Right renal cortex interstitium (tissue), 3 donors: Measurements from ENCODE around the gene CEP72. TPM values are rescaled to one million over a fixed set of nuclear protein-coding genes. Genes with fewer than 3 reads are reported as not detected.
"Not testable (repeated sequence)": the region's sequence is repeated elsewhere in the genome, so short reads cannot be mapped to it uniquely, and the experiment has no call there.

Experiments
- DNase-seq, 3 donors: peaks; one replicate each; pipeline ENCODE4 v3.0.0-alpha.2; 2013; ENCODE audit warnings: low read depth in 3 of 3, low spot score in 2 of 3
- polyA plus RNA-seq, 3 donors: library from polyadenylated mRNA; unstranded; fragments of 120-200 nt; gene quantifications; one replicate each; pipeline ENCODE4 v1.2.1, GENCODE V29; 2013; ENCODE audit not compliant: insufficient read length in 3 of 3

Gene CEP72
- polyA plus RNA-seq, 3 donors = 7.6 to 8.6 (median 7.8) TPM

- DNase-seq = no peak
Measured at GRCh38 chr5:610744-611730, 1.1 kb upstream of the CEP72 start.

- DNase-seq = no peak
Measured at GRCh38 chr5:612498-613424, 621 bp downstream of the CEP72 start.

- DNase-seq = no peak
Measured at GRCh38 chr5:616484-617039, 4.4 kb downstream of the CEP72 start.

- no peak for DNase-seq
Measured at GRCh38 chr5:617896-618295, 5.8 kb downstream of the CEP72 start.

GRCh38 chr5:618450-618849, 6.3 kb downstream of the CEP72 start:
- DNase-seq = no peak

DNA sequence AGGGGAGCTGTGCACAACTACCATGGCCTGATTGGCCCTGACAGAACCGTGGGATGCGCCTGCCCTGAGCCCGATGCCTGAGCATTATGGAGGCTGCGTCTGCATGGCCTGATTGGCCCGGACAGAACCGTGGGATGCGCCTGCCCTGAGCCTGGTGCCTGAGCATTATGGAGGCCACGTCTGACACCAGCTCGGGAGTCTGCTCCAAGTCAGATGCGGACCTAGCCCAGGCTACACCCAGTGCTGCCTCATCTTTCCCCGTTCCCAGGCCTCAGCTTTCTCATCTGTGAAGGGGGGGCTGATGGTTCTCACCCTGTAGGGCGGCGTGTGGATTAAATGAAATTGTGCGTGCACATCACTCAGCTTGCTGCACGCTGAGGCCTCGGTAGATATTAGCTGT, 7.3 kb downstream of the CEP72 start:
- no peak for DNase-seq

GRCh38 chr5:620152-620551, 8.0 kb downstream of the CEP72 start:
- no peak for DNase-seq

GRCh38 chr5:620586-621180, 8.5 kb downstream of the CEP72 start:
- DNase-seq = no peak

DNA sequence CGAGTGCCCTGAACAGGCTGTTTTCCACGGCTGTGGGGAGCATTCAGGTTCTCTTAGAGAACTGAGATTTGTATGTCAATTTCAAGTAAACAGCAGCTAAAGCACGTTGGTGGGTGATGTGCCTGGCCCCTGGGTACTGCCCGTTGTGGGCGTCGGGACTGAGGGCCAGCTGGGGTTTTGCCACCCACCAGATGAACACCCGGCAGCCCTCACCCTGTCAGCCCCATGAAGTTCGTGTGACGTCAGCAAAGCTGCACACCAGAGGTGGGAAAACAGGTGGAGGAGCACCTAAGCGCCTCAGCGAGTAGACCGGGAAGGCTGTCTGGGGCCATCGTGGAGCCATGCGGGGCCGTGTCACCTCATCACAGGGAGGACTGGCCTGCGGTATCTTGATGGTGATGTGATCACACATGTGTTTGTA, 9.2 kb downstream of the CEP72 start:
- DNase-seq = no peak

- no peak for DNase-seq
Measured at GRCh38 chr5:622359-622758, 10.2 kb downstream of the CEP72 start.

DNA sequence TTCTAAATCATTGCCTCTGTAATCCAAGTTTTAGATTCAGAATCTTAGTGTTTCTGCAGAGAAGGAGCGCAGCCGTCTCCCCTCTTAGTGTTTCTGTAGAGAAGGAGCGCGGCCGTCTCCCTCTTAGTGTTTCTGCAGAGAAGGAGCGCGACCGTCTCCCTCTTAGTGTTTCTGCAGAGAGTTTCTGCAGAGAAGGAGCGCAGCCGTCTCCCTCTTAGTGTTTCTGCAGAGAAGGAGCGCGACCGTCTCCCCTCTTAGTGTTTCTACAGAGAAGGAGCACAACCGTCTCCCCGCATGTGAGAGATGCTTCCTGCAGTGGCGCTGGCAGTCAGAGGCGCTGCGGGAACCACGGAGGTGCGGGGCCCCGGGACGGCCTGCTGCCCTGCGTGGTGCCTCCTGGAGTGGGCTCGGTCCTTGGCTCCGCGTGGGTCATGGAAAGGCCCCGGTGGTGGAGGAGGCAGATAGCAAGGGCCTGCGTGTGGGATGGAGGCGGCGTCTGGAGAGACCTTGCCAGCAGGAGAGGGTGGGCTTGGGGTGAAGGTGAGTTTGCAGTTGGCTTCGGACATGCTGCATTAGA, 10.9 kb downstream of the CEP72 start:
- DNase-seq = no peak

DNA sequence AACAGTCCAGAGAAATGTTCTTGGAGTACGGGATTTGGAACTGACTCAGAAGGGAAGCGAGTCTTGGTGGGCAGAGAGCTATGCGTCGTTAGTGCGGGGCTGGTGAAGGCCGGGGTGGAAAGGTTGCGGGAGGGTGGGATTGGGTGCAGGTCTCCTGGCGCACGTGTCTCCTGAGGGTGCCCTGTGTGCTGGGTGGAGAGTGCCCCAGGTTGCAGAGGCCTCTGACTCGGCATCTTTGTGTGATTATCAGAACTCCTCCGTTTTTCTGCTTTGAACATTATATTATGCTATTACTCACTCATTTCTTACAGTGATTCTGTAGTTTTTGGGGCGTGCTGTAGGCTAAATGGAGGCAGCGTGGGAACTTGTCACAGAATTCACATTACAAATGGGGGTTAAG, 11.4 kb downstream of the CEP72 start:
- DNase-seq = no peak

DNA sequence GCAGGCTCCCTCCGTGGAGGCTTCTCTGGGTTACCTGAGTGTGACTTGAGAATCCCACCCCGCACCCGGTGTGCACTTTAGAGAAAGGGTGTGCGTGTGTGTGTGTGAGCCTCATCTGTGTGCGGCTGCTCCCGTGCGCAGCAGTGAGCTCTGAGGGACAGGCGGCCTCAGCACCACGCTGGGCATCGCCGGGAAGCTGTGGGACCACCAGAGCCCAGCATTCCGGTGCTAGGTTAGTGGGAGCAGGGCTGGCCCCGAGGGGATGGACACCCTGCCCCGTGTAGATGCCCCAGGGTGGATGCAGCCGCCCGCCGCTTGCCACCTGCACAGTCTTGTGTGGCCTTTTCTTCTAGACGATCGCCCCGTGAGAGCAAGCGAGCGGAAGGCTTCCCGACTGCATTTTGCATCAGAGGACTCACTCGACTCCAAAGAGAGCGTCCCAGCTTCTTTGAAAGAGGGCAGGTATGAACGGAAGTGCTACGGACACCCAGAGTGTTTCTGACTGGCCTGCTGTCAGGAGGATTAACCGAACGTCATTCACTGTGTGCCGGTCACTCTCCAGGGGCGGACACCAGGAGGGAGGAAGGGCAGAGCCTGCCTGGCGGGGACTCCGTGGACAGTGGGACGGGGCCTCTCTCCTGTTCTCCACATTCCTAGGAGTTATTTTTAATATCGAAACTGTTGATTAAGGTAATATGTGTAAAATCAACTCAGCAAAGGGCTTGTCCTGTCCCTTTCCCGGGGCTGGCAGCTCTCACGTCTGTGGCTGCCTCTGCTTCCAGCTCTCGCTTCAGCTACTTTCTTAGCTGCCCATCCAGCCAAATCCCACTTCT, 12.2 kb downstream of the CEP72 start:
- DNase-seq = no peak

DNA sequence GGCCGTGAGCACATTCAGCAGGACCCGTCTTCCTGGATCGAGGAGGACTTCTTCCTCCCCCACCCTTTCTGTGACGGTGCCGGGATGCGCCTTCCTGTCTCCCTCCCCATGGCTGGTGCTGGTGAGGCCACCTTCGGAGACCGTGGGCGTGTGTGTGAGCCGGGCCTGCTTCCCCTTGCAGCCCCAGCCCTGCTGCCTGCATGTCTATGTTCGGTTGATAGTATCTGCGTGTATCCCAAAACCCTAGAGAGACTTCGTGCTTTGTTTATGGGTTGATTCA, 12.8 kb downstream of the CEP72 start:
- no peak for DNase-seq

GRCh38 chr5:625516-625915, 13.4 kb downstream of the CEP72 start:
- DNase-seq = no peak

DNA sequence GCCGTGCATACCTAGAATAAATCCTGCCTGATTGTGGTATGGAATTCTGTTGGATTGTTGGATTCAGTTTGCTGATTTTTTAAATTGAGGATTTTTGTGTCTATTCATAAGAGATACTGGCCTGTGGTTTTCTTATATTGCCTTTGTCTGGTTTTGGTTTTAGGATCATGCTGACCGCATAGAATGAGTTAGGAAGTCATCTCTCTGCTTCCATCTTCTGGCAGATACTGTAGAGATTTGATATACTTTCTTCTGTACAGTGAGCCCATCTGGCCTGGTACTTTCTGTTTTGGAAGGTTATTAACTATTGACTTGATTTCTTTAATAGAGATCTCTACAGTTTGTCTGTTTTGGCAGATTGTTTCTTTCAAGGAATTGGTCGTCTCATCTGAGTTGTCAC, 14.7 kb downstream of the CEP72 start:
- no peak for DNase-seq

DNA sequence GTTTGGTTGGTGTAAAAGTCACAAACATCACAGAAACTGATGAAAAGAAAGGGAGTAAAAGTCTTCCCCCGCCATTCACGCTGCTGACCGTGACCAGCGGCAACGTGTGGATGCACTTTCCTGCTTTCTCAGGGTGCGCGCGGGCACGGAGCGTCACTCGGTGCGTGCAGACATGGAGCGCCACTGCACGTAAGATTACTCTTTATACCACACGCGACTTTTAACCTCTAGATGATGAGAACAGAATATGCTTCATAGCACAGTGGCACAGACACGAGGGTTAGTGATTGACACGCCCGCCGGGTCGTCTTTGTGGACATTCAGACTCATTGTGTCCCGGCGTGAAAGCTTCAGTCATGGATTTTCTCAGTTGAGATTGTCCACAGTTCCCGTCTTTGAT, 15.7 kb downstream of the CEP72 start:
- DNase-seq = no peak

GRCh38 chr5:628351-629205, 16.4 kb downstream of the CEP72 start:
- not testable (repeated sequence) for DNase-seq

DNA sequence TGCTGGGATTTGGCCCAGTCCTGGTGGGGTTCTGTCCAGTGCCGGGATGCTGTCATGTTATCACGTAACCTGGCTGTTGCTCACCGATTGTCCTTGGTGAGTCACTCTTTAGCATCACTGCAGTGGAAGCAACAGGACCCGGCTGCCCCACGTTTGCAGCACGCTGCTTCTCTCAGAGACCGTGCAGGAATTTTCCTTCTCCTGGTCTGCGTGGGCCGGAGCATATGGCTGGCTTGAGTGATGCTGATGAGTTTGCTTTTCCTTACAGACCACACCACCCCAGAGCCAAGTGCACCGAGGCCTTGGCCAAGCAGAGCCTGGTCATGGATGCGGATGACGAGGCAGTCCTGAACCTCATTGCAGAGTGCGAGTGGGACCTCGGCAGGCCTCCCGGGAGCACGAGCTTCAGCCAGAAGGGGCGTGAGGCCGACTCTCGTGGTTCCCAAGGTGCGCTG, 21.4 kb downstream of the CEP72 start:
- DNase-seq = no peak
